Loucy (cell line): ENCODE measurements around the gene MAP3K5.

Experiments used
- CTCF ChIP-seq: fragments of 200-600 bp; sonication (generic); conservative IDR thresholded peaks from 2 replicates; pipeline ENCODE4 v1.5.1; 2014; ENCODE audit warnings: mild to moderate bottlenecking, antibody characterized with exemption, low read length
- EZH2phosphoT487 ChIP-seq: fragments of 200-600 bp; IDR thresholded peaks from 2 replicates; pipeline ENCODE4 v1.6.1; 2018; ENCODE audit warnings: antibody characterized with exemption, mild to moderate bottlenecking, moderate library complexity, borderline replicate concordance

- TF ChIP-seq CTCF (no peak), EZH2phosphoT487 (no peak)
Observed at GRCh38 chr6:136666041-136666440, 126.2 kb downstream of the MAP3K5 start.
